Measurements from ENCODE around the gene RABGAP1L.

- TF ChIP-seq CTCF (IDR thresholded peaks at IDR 0.05) (no peak), POLR2A (IDR thresholded peaks at IDR 0.05) (no peak)
Measured at GRCh38 chr1:174190691-174191199, 31.4 kb downstream of the RABGAP1L start.

Data from Peyer's patch (tissue), 4 donors.